UCSD-AML1 (cell line): ENCODE data around the gene TKFC.

Experiments
- DNase-seq: peaks from one replicate; lab custom pipeline; 2025; ENCODE audit not compliant: unreplicated experiment; lab: John Stamatoyannopoulos, UW

Gene TKFC, protein sequence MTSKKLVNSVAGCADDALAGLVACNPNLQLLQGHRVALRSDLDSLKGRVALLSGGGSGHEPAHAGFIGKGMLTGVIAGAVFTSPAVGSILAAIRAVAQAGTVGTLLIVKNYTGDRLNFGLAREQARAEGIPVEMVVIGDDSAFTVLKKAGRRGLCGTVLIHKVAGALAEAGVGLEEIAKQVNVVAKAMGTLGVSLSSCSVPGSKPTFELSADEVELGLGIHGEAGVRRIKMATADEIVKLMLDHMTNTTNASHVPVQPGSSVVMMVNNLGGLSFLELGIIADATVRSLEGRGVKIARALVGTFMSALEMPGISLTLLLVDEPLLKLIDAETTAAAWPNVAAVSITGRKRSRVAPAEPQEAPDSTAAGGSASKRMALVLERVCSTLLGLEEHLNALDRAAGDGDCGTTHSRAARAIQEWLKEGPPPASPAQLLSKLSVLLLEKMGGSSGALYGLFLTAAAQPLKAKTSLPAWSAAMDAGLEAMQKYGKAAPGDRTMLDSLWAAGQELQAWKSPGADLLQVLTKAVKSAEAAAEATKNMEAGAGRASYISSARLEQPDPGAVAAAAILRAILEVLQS

DNA sequence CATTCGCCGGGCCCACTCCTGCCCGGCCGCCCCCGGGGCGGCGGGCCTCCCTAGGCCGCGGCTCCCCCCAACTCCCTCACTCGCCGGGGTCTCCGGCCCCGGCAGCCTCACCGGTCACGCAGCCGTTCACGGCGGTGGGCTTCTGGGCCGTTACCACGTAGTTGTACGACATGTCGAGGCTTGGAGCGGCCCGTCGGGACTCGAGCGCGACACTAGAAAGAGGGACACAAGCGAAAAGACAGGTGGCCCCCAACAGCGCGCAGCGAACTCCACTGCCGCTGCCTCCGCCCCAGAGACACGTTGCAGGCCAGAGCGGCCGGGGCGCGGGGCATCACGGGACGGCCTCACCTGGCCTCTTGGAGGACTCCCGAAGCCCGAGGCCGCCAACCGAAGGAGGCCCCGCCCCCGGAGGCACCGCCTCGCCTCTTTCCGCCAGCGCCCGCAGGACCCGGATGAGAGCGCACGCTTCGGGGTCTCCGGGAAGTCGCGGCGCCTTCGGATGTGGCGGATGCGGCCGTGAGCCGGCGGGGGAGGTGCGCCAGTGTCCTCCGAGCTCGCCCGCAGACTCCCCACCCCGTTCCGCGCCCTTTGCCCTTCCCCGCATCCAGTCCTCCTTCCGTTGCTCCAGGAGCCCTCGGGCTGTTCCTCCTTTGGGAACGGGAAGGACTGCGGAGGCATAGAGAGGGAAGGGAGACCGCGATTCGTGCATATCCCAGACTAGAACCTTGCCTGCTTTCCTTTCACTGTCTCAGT lies at the start of gene TKFC, which contains the start of gene DDB1:
TSS of gene TKFC (plus strand) at position 432 of the 753 bp plus-strand sequence. CDS start 1,501 bp downstream, outside the sequence.
TSS of gene DDB1 (minus strand) at position 309 of the 753 bp plus-strand sequence. CDS start at position 172, 137 bp downstream.
- peak; percentile 97 for DNase-seq

DNA sequence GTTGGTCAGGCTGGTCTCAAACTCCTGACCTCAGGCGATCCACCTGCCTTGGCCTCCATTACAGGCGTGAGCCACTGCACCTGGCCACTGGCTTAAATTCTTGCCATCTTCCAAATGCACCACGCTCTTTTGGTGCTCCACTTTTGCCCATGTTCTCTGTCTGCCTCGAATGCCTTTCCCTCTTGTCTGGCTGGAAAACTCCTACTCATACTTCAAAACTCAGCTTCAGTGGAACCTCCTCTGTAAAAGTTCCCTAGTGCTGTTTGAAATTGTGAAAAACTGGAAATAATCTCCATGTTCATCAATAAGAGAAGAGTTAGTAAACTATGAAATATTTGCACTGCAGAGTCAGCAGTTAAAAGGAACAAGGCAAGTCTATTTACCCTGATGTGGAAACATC lies 49.4 kb upstream of the TKFC start:
- no peak for DNase-seq

DNA sequence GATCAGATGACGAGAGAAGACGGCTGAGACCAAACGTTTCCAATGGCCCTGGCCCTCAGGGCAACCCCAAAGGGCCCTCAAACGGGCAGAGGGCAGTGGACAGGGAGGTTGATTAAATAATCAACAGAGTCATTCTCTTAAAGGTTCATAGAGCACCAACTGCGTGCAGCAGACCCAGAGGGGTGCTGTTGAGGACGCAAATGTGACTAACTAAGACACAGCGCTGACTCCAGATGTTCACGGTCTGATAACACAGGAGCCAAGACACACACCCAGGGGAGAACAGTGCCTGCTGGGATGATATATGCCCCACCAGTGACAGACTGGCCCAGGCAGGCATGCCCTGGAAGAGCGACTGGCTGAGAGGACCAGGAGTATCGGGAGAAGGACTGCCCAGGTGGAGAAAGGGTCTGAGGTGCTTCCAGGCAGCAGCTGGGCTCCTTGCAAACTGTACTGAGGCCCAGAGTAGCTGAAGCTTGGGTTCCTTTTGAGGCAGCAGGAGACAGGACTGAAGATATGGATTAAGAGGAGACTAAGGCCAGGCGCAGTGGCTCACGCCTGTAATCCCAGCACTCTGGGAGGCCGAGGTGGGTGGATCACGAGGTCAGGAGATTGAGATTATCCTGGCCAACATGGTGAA lies 45.6 kb upstream of the TKFC start:
- DNase-seq = no peak

DNA sequence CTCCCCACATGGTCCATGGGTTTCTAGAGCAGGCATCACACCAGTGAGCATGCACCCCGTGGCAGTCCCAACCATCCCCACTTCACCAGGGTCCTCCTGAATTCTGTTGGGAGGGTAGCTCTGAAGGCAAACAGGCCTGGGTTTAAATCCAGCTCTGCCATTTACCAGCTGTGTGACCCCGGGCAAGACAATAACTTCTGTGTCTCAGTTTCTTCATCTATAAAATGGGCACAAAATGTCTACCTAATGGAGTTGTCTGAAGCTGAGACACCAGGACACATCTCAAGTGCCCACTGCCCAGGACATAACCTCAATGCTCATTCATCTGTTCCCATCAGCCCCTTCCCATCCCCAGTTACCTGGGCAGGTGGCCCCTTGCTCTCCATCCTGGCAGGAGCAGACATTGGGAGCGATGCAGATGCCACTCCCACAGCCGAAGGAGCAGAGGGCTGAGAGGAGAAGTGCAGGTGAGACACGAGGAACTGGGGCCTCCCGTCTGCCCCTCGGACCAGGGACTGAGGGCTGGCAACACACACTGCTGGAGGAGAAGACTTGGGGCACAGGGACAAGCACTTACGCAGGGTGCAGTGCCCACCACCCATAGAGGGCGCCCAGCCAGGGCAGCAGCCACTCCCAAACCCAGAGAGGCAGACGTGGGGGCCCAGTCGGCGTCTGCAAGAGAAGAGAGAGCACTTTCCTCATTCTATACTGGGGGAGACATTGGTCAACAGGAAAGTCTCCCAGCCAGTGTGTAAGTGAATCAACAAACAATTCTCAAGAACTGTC lies 41.9 kb upstream of the TKFC start:
- DNase-seq = no peak

DNA sequence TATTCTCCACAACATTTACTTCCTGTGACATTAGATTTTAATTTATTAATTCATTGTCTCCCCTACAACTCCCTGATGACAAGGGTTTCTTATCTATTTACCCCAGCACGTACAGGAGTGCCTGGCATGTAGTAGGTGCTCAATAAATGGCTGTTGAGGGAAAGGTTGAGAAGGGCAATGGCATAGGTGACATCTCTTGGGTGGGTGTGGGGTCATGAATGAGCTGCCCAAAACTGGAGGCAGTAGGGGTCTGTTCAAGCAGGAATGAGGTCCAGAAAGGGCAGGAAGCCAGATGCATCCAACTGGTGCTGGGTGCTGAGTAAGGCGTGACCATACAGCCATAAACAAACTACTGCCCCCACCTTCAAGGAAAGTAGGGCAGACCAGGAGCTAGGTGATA lies 40.7 kb upstream of the TKFC start:
- no peak for DNase-seq

DNA sequence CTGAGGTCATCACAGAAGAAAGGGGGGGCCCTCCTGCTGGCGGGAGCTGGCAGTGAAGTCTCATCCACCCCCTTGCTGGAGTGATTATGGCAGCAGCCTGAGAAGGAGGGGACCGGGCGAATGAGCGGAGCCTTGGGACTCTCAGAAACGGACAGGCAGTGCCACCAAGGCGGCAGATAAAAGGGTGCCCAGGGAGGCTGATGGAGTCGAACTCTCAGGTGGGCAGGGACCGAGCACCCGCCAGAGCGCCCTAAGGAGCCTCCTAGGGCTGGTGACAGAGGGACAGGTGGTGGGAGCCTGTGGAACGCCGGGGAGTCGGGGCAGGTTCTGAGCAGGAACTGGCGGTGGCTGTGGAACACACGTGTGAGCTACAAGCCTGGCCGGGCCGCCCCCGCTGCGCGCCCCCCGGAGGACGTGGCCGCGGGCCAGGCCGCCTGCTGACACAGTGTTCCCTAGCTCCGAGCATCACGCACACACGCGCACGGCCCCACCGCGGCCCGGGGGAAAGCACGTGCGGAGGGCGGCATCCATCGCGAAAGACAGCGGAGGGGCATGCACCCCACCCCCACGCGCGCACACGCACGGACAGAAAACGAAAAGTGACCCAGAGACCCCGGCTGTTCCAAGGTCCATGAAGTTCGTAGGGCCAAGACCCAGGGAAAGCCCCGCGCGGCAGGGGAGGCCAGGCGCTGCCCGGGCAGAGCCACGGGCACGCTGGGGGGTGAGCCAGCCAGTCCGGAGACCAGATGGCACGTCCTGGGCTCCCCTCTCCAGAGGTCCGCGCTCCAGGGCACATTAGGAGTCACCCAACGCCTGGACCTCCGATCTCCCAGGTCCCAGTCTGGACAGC lies 38.9 kb upstream of the TKFC start:
- DNase-seq = peak; percentile 52

DNA sequence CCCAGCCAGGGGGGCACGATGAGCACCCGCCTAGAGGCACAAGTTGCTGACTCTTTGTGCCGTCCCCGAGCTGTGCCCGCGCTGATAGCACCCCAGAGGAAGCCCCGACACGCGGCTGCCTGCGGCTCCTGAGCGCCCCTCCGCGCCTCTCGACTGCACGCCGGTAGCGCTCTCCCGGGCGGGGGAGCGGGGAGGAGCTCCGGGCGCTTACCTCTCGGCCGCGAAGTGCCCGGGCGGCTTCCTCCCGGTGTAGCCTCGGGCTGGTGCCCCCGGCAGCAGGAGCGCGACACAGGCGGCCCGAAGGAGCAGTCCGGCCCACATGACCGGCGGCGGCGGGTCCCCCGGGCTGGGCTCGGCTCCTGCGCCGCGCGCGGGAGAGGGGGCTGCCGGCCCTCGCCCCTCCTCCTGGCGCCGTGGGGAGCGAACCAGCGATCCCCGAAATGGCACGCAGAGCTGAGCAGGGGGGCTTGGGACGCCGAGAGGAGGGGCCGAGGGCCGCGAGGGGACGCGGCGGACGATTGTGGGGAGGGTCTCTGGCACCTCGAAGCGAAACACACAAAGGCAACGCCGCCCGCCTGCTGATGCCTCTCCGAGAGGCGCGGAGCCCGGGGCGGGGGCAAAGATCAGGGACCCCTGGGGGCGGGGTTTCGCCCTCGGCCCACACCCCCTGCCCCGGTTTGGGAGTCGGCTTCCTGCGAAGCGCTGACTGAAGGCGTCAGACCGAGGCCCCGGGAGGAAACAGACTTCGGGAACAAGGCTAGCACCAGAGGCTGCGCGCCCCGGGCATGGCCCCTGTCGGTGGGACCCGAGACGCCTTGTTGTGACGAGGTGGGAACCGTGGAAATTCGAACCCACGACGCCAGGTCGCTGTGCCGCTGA lies 38.1 kb upstream of the TKFC start, which contains the start of gene VWCE:
TSS of gene VWCE (minus strand) at position 600 of the 879 bp plus-strand sequence. CDS start at position 321, 279 bp downstream.
- peak; percentile 80 for DNase-seq

DNA sequence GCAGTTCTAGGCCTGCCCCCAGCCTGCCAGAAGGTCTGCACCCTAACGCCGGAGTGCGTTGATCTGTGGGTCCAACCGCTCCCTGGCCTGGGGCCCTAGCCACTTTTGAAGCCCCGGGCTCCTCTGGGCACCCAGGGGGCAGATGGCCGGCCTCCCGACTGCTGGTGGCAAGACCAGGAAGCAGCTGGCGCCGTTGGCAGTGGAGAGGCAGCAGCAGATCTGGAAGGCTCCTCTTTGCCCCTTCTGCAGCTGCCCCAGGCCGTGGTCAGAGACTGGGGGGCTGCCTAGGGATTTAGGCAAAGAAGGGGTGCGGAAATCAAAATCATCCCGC lies 37.5 kb upstream of the TKFC start:
- DNase-seq = no peak

DNA sequence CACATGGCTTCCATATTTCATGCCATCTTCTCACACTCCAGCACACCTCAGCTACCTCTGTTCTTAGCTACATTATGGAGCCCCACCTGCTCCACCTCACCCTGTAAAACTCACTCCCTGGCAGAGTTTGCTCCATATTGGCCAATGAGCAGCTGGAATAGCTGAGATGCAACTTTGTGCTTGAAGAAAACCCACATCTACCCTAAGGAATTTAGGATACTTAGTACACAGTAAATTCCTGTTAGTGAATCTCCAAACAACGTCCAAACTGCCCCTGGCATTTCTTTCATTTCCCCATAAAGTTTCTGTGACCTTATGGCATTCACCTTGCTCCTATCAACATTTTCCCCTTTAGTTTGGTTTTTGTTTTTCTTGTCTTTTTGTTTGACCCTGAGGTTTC lies 35.7 kb upstream of the TKFC start:
- no peak for DNase-seq

DNA sequence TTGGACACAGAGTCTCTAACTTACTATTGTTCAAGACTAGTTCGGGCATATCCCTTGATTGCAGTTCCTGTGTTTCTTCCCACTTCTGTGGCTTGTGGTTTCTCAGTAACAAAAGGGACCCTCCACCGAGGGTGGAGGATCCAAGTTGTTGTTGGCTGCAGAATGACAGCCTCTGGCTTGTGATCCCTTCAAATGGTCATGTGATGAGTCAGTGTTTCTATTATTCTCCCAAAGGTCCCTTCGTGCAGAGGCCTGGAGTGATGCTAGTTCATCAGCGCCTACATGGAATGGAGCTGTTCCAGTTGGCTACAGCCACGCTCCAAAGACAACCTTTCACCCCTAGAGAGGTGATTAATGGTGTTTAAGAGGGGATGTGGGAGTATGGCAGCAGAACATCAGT lies 35.3 kb upstream of the TKFC start:
- DNase-seq = peak; percentile 45

DNA sequence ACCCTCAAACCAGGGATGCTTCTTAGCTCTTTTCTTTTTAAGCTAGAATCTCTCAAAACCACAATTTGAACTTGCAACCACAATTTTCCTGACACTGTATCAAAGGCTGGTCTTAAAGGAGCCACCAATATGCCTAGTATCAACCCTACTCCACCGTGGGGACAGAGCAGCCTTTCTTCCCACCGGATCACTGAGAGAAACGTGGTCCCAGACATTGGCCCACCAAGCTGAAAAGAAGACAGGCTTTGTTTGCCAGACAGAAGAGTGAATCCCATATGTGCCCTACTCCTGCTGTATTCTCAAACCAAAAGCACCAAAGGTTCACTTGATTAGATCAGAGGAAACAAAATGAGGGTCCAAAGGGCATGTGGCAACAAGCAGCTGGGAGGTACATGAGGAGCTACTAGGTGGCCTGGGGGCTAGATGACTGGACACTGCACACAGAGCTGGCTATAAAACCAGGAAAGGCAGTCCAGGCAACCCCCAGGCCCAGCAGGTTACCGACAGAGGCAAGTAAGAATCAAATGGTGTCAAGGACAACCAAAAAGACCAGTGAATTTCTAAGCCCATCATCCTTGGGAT lies 34.3 kb upstream of the TKFC start:
- DNase-seq = no peak

DNA sequence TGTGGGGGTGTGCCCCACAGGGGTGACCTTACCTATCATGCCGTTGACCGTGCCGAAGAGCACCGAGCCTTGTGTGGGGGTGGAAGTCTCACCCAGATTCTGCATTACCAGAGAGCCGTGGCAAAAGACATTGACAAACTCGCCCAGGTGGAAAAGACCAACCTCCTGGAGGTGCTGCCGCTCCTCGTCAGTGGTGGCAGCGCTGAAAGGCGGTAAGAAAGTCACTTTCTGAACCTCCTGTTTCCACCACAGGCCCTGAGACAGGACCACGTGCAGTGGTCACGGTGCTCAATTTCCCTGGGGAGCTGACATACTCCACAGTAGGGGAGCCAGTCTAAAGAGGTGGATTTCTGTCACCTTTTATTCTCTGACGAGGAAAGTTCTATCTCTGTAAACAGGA lies 30.5 kb upstream of the TKFC start:
- no peak for DNase-seq

DNA sequence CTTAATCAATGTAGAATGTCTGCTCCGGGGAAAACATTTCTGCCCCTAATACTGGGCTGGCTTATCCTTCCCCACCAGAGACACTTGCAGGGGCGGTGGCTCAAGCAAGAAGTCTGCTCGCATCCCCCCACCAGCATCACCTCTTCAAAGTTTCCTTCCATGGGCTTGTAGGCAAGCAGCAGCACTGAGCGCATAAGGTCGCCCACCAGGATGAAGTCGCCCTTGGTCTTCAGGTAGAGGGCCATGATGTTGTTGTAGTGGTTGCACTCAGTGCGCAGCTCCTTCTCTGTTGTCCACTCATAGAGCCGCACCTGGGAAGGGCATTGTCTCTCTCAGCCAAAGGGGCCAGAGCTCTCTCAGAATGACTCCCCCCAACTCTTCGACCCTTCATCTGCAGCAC lies 29.3 kb upstream of the TKFC start:
- DNase-seq = no peak

DNA sequence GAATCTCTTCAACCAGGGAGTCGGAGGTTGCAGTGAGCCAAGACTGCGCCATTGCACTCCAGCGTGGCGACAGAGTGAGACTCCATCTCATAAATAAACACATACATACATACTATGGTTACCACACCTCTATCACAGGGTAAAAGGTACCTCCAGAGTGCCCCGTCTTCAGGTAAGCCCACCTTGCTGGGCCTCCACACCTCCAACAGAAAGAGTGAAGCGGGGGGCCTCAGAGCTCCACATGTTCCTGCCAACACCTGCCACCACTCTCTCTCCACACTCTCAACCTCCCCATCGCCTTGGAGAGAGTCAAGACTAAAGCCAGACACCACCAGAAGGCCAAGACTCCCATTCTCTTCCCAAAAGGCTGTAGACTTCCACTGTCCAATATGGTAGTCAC lies 27.6 kb upstream of the TKFC start:
- no peak for DNase-seq

DNA sequence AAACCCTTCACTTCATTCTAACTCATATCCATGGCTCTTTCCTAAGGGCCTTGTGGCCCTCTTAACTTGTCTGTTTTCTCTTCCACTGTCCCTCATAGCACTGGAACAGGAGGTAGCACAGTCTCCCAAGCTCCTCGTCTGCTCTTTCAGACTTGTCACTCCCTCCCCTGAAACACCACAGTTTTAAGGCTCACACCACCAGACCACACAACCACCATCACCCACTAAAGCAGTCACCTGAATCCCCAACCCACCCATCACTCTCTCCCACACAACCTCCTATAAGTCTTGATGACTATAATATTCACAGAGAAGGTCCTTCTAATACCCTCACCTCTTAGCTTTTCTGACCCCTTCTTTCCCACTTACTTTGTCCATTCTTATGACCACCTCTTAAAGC lies 26.8 kb upstream of the TKFC start:
- no peak for DNase-seq

DNA sequence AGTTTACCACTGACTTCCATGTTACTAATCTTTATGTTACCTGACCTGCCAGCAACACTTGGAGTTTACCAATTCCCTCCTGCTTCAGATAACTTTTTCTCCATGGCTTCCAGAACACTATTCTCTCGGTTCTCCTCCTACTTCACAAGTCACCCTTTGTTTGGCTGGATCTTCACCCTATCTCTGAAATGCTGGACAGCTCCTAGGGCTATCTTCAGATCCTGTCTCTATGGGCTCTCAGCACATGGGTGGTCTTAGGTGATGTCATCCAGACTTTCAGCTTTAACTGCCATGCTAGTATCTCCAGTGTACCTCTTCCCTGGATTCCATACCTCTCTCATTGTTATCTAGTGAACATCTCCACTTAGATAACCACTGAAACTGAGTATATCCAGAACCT lies 25.7 kb upstream of the TKFC start:
- no peak for DNase-seq

DNA sequence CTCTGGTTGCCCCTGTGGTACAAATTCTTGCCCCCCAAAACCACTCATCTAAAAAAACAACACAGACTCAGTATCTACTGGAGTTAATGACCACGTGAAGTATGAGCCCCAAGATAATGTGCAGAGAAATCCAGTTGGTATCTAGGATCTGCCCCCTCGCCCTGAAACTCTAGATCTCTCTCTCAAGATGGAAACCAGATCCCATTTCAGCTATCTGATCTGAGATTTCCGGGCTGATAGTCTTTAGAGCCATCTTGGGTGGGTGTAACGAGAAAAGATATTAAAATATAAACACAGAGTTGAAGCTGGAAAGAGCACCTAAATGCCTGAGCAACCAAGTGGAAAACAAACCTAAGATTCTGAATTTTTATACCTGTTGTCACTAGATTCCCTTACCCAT lies 23.9 kb upstream of the TKFC start:
- no peak for DNase-seq

DNA sequence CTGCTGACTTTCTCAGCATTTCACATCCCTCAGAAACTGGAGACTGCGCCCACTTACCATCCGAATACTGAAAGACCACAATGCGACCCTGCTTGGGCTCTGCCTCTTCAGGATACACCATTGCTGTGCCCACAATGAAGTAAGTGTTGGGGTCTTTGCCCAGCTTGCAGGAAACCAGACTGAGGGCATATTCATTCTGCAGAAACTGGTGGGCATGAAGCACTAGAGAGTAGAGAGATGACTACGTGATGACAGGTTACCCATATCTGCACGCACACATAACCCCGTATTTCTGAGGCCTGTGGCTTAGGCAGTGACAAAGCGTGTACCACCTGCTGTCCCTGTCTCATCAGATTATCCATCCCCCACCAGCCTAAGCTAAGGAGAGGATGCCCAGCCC lies 23.3 kb upstream of the TKFC start:
- DNase-seq = no peak
